ENCODE measurements around the gene CPEB3.

GRCh38 chr10:92079003-92079402 is 211.9 kb downstream of the CPEB3 start:
- TF ChIP-seq POLR2A (IDR thresholded peaks at IDR 0.05) = no peak
- TF ChIP-seq CTCF (IDR thresholded peaks at IDR 0.05) = no peak

Measured in prostate gland (tissue), 2 donors.